HG03342 (cell line): ENCODE results near the gene UBXN7.
"Not testable (repeated sequence)": the region's sequence is repeated elsewhere in the genome, so short reads cannot be mapped to it uniquely, and the experiment has no call there.

Source experiments
- ATAC-seq: cut with Tn5 transposase; IDR thresholded peaks from one replicate; pipeline ENCODE4 v1.9.1; 2021; ENCODE audit warnings: mild to moderate bottlenecking, moderate library complexity; ENCODE audit not compliant: unreplicated experiment

Gene UBXN7

GRCh38 chr3:196432137-196432879 lies at the start of gene UBXN7:
TSS of gene UBXN7 (minus strand) at chr3:196432427. CDS start at chr3:196432399, 28 bp downstream.
- peak; percentile 77 for ATAC-seq

- no peak for ATAC-seq
These were observed 45.5 kb upstream of the UBXN7 start for GRCh38 chr3:196477678-196478077.

- no peak for ATAC-seq
These were observed 40.1 kb upstream of the UBXN7 start for GRCh38 chr3:196472286-196472685.

- no peak for ATAC-seq
These were observed 39.3 kb upstream of the UBXN7 start for GRCh38 chr3:196471551-196471950.

- not testable (repeated sequence) for ATAC-seq
These were observed 38.0 kb upstream of the UBXN7 start for GRCh38 chr3:196470182-196470581.

GRCh38 chr3:196463804-196464203 lies 31.6 kb upstream of the UBXN7 start:
- ATAC-seq = no peak

- no peak for ATAC-seq
These were observed 31.2 kb upstream of the UBXN7 start for GRCh38 chr3:196463478-196463756.

GRCh38 chr3:196462680-196463477 lies 30.7 kb upstream of the UBXN7 start:
- ATAC-seq = not testable (repeated sequence)

GRCh38 chr3:196458063-196458462 lies 25.8 kb upstream of the UBXN7 start:
- no peak for ATAC-seq

GRCh38 chr3:196457470-196457869 lies 25.2 kb upstream of the UBXN7 start:
- not testable (repeated sequence) for ATAC-seq

- ATAC-seq = no peak
These were observed 22.7 kb upstream of the UBXN7 start for GRCh38 chr3:196454935-196455334.

GRCh38 chr3:196445391-196445790 lies 13.2 kb upstream of the UBXN7 start:
- ATAC-seq = not testable (repeated sequence)

GRCh38 chr3:196444500-196444894 lies 12.3 kb upstream of the UBXN7 start:
- no peak for ATAC-seq

GRCh38 chr3:196440696-196441095 lies 8.5 kb upstream of the UBXN7 start:
- no peak for ATAC-seq

GRCh38 chr3:196440041-196440537 lies 7.9 kb upstream of the UBXN7 start:
- peak; percentile 53 for ATAC-seq

GRCh38 chr3:196431181-196432136 lies 768 bp downstream of the UBXN7 start:
- peak; percentile 18 for ATAC-seq

GRCh38 chr3:196428041-196428440 lies 4.2 kb downstream of the UBXN7 start:
- no peak for ATAC-seq

- not testable (repeated sequence) for ATAC-seq
These were observed 7.8 kb downstream of the UBXN7 start for GRCh38 chr3:196424421-196424820.

GRCh38 chr3:196423044-196423781 lies 9.0 kb downstream of the UBXN7 start:
- no peak for ATAC-seq

- ATAC-seq = not testable (repeated sequence)
These were observed 10.6 kb downstream of the UBXN7 start for GRCh38 chr3:196421668-196422067.
